Activated CD8-positive, alpha-beta memory T cell treated with anti-CD3 and anti-CD28 coated beads for 4 hours (primary cell): ENCODE measurements around the gene SNTG2.

Source experiments
- DNase-seq, 2 donors: peaks; one replicate each; pipeline ENCODE4 v3.0.0-alpha.2; 2020; ENCODE audit warnings: low read depth in 2 of 2

Gene SNTG2

DNA sequence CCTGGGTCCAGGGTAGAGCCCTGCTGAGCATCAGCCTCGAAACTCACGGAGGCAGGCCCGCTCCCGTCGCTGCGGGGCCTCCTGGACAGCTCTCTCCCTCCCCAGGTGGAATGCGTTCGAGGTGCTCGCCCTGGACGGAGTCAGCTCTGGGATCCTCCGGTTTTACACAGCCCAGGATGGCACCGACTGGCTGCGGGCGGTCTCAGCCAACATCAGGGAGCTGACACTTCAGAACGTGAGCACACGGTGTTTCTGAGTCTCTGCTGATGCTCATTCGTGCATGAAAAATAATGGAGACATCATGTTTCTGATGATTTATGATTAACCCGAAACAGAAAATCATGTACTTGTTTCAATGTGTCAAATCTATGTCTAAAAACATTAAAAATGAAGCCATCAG is 287.1 kb downstream of the SNTG2 start:
- no peak for DNase-seq

DNA sequence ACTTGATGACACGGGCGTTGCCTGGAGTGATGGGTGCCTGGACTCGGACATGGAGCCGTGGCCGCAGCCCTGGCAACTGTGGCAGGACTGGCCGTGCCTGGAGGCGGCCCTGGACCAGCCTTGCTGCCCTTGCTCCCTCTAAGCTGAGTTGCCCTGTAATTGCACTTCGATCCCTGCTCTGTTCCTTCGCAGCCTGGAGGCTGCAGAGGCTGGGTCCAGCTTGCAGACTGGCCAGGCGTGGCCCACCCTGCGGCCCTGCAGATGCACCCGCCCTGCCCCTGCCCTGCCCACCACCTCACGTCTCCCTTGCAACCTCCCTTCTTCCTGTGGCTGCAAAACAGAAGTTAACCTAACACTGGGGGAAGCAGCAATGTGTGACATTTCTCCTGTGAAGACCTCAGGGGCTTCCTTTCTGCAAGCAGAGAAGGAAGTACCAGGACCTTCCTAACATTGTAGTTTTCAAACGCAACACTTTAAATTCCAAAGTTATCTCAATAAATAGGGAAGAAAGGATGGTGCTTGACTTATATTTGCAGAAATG is 288.0 kb downstream of the SNTG2 start:
- DNase-seq, result no peak

DNA sequence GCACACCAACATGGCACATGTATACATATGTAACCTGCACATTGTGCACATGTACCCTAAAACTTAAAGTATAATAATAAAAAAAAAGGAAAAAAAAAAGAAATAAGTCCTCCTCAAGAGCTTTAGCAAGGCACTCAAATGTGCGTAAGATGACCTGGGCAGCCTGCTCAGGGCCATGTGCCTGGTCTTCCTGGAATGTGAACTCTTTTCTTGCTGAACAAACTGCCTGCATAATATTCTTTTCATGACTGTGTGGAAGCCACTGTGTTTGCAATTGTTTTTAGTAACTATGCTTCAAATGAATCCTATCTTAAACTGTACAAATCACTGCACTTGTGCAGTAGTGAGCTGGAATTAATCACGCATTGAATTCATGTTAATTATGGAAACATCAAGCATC is 294.5 kb downstream of the SNTG2 start:
- DNase-seq, result no peak

DNA sequence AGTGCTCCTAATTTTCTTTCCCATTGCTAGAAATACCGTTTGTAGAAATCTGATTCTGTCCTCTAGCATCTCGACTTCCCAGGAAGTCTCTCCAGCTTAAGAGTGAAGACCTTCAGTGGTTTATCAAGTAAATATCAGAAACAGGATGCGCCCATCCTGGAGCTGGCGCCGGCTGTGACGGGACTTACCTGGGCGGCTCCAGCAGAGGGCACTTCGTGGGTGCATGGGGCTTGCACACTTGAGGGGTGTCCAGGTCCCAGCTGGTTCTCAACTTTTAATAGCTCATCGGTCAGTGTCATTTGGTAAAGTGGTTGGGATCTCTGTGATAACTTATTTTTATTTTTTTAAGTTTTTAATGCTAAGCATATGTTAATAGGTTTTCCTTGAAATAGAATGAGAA is 295.6 kb downstream of the SNTG2 start:
- no peak for DNase-seq

DNA sequence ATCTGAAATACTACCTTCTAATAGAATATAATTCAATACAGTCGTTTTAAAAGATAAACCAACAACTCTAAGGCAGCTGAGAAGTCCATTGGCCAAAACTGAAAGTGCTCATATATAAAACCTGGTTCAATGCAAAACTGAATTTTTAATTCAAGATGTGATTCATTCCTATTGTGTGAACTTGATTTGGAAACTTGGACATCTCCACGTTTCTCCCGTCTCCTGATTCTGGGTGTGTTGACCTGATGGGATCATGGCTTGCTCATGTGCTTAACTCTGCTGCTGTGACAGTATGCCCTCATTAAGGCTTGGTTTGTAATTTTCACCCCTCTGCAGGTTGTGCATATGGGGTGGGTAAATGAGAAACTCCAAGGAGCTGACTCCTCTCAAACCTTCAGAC is 296.3 kb downstream of the SNTG2 start:
- no peak for DNase-seq

DNA sequence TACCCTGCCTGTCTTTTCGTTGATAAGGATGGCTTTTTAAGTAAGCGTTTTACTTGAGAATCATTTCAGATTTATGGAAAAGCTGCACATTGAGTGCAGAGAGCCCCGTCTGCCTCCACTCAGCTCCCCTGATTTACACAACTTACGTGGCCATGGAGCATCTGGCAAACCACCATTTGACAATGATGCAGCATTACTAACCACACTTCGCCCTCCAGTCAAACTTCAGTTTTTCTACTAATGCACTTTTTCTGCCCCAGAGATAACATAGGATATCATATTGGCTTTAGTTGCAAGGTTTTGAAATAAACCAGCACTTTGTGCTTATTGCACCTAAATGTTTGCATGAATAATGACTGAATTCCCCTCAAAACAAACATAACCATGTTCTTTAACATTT is 297.5 kb downstream of the SNTG2 start:
- DNase-seq, result no peak

DNA sequence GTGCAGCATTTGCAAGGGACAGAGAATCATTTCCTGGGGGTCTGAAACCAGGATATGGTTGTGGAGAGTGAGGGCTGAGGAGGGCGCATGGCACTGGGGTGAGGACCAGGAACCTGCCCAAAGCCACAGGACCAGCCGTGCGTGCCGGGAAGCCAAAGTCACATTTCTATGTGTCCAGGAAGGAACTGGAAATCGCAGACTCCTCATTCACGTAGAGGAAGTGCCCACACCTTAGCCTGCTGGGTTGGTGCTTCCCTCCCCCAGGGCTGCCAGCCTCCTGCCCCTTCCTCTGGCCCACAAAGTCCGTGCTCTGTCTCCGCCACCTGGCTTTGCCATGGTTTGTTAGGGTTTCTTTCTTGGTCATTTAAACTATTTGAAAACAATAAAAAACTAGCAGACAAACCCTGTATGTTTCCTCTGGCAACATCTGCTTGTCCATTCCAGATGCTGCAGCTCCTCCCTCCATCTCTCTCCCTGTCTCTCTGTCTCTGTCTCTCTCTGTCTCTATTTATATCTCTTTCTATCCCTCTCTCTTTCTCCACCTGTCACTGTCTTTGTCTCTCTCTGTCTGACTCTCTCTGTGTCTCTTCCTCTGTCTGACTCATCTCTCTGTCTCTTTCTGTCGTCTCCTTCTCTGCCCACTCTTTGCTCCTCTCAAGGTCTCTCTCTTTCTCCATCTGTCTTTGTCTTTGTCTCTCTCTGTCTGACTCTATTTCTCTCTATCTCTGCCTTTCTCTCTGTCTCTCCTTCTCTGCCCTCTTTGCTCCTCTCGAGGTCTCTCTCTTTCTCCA is 299.4 kb downstream of the SNTG2 start:
- no peak for DNase-seq

DNA sequence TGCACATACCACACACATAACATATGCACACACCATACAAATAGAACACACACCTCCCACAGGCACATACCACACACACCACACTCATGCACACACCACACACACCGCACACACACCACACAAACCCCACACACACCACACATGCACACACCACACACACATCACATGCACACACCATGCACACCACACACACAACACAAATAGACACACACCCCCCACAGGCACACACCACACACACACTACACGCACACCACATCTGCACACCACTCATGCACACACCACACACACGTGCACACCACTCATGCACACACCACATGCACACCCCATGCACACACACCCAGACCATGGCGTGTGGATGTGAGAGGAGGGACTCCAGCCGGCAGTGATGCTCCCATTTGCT is 300.9 kb downstream of the SNTG2 start:
- no peak for DNase-seq

DNA sequence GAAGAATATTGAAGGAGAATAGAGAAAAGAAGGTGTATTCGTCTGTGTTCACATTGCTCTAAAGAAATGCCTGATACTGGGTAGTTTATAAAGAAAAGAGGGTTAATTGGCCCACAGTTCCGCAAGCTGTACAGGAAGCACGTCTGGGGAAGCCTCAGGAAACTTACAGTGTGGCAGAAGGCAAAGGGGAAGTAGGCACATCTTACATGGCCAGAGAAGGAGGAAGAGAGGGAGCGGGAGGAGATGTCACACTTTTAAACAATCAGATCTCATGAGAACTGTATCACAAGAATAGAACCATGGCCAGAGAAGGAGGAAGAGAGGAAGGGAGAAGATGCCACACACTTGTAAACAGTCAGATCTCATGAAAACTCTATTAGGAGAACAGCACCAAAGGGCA is 303.0 kb downstream of the SNTG2 start:
- DNase-seq, result no peak

DNA sequence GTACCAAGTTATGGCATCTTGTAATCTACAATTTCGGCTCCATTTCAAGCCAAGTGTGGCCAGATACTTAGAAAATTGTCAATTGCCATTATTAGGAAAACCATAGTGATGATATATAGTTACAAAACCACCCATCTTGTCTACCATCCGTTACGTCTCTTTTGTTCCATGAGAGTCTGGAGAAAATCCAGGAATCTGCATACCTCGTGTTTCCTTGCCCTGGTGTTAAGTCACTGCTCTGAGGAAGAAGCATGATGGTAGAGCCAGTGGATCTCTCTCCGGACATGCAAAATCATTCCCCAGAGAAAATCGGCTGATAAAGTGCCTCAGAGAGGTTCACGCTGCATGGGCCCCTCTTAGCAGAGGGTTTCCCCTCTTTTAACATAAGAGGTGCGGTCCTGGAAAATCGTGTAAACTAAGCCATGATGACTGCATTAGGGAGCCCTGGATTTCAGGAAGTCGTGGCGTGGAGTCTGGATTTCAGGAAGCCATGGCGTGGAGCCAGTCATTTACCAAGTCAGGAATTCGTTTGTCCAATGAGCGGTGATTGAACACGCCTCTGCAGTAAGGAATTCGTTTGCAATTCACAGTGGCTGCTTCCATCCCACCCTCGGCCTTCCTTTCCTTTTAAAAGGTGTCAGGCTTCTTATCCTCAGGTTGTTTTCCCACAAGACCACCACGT is 304.2 kb downstream of the SNTG2 start:
- DNase-seq, result no peak

DNA sequence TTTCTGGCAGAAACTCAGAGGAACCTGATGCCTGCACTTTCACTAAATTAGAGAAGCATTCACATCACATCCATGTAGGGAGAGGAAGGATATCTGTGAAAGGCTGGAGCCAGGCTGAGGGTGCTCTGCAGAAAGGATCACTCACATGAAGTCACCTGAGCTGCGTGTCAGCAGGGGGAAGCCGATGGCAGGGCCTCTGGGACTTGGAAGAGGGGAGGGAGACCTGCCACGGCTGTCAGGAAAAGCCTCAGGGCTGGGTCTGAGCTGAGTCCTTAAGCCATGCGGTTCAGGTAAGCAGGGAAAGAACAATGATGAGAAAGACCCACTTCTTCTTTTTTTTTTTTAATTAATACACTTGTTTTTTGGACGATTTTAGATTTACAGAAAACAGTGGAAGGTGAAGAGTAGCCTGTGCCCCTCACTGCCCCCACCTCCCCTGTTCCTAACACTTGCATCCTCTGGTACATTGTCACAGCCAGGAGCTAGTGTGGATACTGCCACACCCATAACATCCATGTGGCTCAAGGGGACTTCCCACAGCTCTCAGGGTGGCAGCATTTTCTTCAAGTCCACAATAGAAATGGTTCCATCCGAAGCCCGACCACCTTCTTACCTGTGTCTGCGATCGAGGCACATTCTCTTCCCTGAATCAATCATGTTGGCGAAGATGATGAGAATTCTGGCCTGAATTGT is 306.1 kb downstream of the SNTG2 start:
- no peak for DNase-seq

DNA sequence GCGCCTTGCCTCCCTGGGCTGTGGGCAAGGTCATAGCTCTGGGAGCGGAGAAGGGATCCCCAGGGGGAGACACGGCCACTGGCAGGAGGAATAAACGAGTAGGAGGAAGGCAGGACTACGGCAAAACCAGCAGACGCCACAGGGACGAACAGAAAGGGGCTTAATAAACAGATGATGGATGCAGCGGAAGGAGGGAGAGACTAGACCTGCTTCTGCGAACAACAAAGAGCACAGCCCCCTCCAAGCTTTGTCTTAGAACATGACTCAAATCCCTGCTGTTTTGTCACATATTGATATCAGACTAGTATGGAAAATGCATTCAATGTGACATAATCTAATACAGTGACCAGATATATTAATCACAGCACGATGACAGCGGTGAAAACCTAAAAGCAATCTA is 306.7 kb downstream of the SNTG2 start:
- no peak for DNase-seq

DNA sequence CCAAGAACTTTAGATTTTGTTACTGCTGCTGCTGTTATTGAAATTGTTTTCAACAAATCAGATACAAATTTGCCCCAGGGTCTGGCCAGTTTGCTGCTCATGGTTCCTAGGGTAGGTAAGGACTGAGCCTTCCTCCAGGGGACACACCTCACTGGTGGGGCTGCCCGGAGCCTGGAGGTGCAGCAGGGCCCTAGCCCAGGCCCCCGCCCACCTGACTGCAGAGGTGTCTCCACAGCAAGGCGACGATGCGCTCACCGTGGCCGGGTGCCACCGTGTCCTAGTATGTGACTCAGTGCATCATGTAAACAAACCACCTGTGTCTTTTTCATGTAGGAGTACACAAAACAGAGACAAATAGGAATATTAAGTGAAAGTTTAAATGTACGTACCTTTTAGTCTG is 309.1 kb downstream of the SNTG2 start:
- no peak for DNase-seq

DNA sequence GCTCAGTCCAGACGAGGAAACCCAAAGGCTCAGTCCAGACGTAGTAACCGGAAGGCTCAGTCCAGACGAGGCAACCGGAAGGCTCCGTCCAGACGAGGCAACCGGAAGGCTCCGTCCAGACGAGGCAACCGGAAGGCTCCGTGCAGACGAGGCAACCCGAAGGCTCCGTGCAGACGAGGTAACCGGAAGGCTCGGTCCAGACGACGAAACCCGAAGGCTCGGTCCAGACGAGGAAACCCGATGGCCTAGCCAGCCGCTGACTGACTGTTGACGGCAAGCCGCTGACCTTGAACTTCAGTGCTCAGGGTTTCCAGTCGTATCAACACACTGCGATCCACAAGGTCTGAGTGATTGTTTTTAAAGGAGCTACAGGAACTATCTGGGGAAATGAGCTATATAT is 312.0 kb downstream of the SNTG2 start:
- no peak for DNase-seq

DNA sequence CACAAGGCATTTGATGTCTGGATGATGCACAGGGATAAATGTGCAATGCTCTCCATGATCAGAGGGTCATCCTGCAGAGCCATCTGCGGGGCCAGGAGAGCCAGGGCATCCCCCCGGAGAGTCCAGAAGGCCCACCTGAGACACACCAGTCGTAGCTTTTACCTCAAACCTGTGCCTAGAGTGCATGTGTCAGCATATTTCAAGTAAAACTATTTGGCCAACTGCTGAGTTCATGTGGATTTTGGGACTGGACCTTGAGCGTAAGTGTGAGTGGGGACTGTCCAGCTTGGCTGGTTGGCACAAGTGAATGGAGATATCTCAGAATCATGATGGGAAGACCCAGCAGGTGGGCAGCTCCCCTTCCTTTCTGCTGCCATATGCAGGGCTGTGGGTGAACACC is 314.8 kb downstream of the SNTG2 start:
- DNase-seq, result no peak

DNA sequence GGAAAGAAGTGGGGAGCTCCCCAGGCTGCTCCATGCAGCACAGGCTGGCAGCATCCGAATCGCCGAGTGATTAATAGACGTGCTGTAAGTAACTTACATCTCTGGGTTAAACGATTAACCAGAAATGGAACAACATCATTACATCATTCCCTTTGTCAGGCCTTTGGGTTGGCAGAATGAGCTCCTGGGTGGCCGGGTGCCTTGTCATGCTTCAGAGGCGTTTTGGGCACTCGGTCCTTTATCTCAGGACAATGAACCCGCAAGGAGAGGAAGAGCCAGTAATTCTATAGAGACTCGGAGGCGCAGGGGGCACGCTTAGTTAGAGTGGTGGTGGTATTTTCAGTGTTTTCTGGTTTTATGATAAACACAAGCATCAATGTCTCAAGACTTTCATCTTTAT is 315.7 kb downstream of the SNTG2 start:
- no peak for DNase-seq

DNA sequence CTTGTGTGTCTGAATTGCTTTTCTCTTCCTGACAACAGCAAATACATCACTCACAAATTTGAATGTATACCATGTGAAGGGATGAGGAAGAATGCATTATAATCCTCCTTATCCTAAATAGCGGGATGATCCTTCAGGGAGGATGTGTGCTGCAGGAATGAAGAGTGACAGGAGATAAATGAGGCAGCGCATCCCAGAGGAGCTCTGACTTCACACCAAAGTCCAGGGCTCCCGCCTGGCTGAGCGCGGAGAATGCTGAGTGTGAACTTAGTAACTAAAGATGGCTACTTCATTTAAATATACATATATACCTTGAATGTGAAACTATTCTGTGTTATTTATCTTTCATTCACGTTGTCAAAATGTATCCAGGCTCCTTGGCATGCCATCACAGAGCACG is 317.4 kb downstream of the SNTG2 start:
- no peak for DNase-seq

DNA sequence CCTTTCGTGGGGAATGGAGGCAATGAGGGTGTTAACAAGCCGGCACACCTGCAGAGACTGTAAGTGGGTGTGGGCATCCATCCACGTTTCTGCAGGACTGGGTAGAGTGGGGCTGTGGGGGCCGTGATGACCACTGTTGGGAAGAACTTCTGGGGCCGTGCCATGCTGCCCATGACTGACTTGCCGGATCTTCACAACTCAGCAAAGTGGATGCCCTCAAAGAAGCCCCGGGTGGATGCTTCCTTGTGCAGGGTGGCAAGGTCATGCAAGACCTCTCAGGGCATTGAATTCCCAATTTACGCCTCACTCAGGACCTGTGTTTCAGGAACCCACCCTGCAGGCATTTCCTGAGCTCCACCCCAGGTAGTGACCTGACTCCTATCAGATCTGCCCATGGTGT is 319.2 kb downstream of the SNTG2 start:
- DNase-seq, result no peak

DNA sequence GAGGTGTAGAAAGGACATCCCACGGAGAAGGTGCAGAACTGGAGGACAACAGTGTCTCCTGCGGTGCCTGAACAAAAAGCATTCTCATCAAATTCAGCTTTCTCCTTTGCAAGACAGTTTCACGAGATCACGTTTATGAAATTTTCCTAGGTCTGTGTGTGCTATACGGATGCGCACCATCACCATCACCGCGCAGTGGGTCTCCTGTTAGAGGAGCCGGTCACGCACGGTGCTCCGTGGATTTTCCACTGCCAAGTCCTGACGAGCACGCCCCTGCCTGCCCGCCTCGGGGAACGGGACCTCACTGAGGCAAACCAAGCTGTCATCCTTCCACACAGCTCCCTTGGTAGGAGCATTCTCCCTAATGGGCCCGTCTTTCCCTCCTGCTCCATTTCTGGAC is 322.2 kb downstream of the SNTG2 start:
- no peak for DNase-seq

DNA sequence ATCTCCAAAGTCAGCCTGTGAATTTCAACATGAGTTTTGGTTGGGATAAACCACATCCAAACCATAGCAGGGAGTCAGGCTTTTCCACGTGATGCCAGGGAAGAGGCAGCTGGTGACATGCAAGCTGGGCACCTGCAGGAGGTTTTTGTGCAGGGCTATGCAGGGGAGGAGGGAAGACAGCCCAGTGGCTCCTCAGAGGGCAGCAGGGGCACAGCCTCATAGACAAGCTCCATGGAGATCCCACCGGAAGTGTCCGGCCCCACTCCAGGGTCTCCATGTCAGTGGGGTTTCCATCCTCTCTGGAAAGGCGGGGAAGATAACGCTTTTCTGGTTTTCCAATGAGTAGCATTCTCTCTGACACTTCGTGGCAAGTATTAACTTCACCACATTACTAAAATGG is 327.0 kb downstream of the SNTG2 start:
- DNase-seq, result no peak

DNA sequence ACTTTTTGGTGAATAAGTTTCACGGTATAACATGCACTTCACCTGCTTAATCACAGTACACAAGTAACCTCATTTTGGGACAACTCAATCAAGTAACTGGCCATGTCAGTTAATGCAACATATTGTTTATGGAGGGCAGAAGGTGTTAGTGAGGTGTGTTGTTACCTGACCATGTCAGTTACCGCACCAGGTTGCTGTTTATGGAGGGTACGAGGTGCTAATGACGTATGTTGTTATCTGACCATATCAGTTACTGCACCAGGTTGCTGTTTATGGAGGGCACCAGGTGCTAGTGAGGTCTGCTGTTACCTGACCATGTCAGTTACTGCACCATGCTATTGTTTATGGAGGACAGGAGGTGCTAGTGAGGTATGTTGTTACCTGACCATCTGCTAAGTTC is 327.5 kb downstream of the SNTG2 start:
- no peak for DNase-seq

DNA sequence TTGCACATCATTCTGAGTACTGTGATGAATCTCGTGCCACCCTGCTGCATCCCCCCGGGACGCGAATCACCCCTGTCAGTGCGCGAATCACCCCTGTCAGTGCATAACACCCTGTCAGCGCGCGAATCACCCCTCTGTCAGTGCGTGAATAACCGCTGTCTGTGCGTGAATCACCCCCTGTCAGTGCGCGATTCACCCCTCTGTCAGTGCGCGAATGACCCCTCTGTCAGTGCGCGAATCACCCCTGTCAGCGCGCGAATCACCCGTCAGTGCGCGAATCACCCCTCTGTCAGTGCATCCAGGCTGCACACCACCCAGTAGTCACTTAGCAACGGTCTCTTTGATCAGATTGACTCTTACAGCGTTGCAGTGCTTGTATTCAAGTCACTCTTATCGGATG is 328.2 kb downstream of the SNTG2 start:
- DNase-seq, result no peak

DNA sequence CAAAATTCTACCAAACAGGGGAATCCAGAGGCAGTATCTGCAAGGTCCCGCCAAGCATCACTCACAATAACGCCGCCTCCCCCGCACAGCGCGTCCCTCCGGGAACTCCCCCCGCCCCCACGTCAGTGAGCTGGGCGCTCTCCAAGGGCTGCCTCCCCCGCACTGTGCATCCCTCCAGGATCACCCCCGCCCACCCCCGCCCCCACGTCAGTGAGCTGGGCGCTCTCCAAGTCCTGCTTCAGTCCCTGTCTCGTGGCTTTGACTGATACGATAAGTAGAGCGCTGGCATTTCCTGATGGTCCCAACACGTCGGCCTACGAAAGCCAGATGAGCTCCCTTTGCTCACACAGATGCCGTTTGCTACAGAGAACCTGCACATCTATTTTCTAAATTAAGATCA is 331.9 kb downstream of the SNTG2 start:
- no peak for DNase-seq
